Naive thymus-derived CD4-positive, alpha-beta T cell (primary cell): ENCODE results near the gene KCNK15. TPM values are rescaled to one million over a fixed set of nuclear protein-coding genes. Genes with fewer than 3 reads are reported as not detected.

Experiments
- ATAC-seq: fragments of 150-1000 bp; cut with Tn5 transposase; 2 replicates; pipeline ENCODE4 v1.10.0; 2021; ENCODE audit warnings: mild to moderate bottlenecking, moderate library complexity
- CTCF ChIA-PET: fragments of 350-600 bp; sonication (Branson Sonifier 250); formaldehyde crosslinking; loops from one replicate; lab custom pipeline; 2021; ENCODE audit warnings: antibody characterized with exemption; lab: Charles Lee
- POLR2A ChIA-PET: fragments of 350-600 bp; sonication (Branson Sonifier 250); formaldehyde crosslinking; loops from one replicate; lab custom pipeline; 2021; ENCODE audit warnings: antibody characterized with exemption, inconsistent platforms; lab: Charles Lee
- DNase-seq, 9 donors: peaks; one replicate each; pipeline versions ENCODE4 v3.0.0 to v3.0.0-alpha.2; 2020 to 2022; ENCODE audit warnings: mixed read lengths in 1 of 9
- H3K27ac ChIP-seq: one replicate; pipeline ENCODE4 v1.7.0; 2013; ENCODE audit warnings: mild to moderate bottlenecking, low read depth, low read length, moderate library complexity
- H3K27me3 ChIP-seq, 2 donors: one replicate each; pipeline ENCODE4 v1.7.0; 2013; ENCODE audit warnings: low read length in 2 of 2, mild to moderate bottlenecking in 2 of 2, moderate library complexity in 2 of 2; ENCODE audit not compliant: control insufficient read depth in 2 of 2, insufficient read depth in 2 of 2
- H3K36me3 ChIP-seq, 3 experiments: 1 replicate in 2 of 3; 2 replicates in 1 of 3; pipeline ENCODE4 v1.7.0; 2013; ENCODE audit warnings: low read length in 3 of 3, mild to moderate bottlenecking in 3 of 3, moderate library complexity in 1 of 3; ENCODE audit not compliant: insufficient read depth in 3 of 3, control insufficient read depth in 2 of 3
- H3K4me1 ChIP-seq, 2 donors: one replicate each; pipeline ENCODE4 v1.7.0; 2013; ENCODE audit warnings: low read length in 2 of 2, mild to moderate bottlenecking in 2 of 2, moderate library complexity in 1 of 2; ENCODE audit not compliant: control insufficient read depth in 2 of 2, insufficient read depth in 2 of 2
- H3K4me3 ChIP-seq: 2 replicates; pipeline ENCODE4 v1.7.0; 2013; ENCODE audit warnings: mild to moderate bottlenecking, low read length
- H3K9me3 ChIP-seq, 3 experiments: 1 replicate in 2 of 3; 2 replicates in 1 of 3; pipeline ENCODE4 v1.7.0; 2013; ENCODE audit warnings: low read length in 3 of 3; ENCODE audit not compliant: control insufficient read depth in 2 of 3
- H3K27ac Mint-ChIP-seq, 9 donors: one replicate each; pipeline ENCODE4 v1.8.0; 2020 to 2022; ENCODE audit warnings: mixed read lengths in 9 of 9, mild to moderate bottlenecking in 8 of 9, moderate library complexity in 5 of 9, inconsistent platforms in 2 of 9
- H3K27me3 Mint-ChIP-seq, 5 donors: one replicate each; pipeline ENCODE4 v1.8.0; 2021 to 2022; ENCODE audit warnings: mixed read lengths in 5 of 5, mild to moderate bottlenecking in 1 of 5
- H3K36me3 Mint-ChIP-seq, 5 donors: one replicate each; pipeline ENCODE4 v1.8.0; 2020 to 2022; ENCODE audit warnings: mixed read lengths in 5 of 5, mild to moderate bottlenecking in 3 of 5, inconsistent platforms in 1 of 5
- H3K4me1 Mint-ChIP-seq, 7 donors: one replicate each; pipeline ENCODE4 v1.8.0; 2020 to 2022; ENCODE audit warnings: mixed read lengths in 7 of 7, mild to moderate bottlenecking in 3 of 7, inconsistent platforms in 1 of 7
- H3K4me3 Mint-ChIP-seq, 10 donors: one replicate each; pipeline ENCODE4 v1.8.0; 2020 to 2022; ENCODE audit warnings: mild to moderate bottlenecking in 10 of 10, mixed read lengths in 10 of 10, moderate library complexity in 6 of 10, inconsistent platforms in 2 of 10
- H3K9me3 Mint-ChIP-seq, 11 donors: one replicate each; pipeline ENCODE4 v1.8.0; 2020 to 2022; ENCODE audit warnings: mixed read lengths in 11 of 11, mild to moderate bottlenecking in 4 of 11, inconsistent platforms in 1 of 11, moderate library complexity in 1 of 11
- intact Hi-C, 2 donors: fragments of 100-400 bp; cut with micrococcal nuclease; formaldehyde crosslinking; loops; one replicate each; pipeline ENCODE4 v1.15.1; 2023
- polyA plus RNA-seq, 2 donors: library from polyadenylated mRNA; unstranded; fragments of 300-500 nt; fragmentation: Illumina TruSeq; gene quantifications; one replicate each; pipeline ENCODE4 v1.2.3, GENCODE V29; 2021
- total RNA-seq, 6 experiments: library from RNA in 5 of 6; stranded (reverse) in 5 of 6; gene quantifications; 1 replicate in 5 of 6; 2 replicates in 1 of 6; pipeline ENCODE4 v1.2.3 and lab custom pipeline; 2021 to 2026

Gene KCNK15
- total and polyA plus RNA-seq, 7 experiments from 2014 or later = 0.19 TPM; not detected in 6

DNA sequence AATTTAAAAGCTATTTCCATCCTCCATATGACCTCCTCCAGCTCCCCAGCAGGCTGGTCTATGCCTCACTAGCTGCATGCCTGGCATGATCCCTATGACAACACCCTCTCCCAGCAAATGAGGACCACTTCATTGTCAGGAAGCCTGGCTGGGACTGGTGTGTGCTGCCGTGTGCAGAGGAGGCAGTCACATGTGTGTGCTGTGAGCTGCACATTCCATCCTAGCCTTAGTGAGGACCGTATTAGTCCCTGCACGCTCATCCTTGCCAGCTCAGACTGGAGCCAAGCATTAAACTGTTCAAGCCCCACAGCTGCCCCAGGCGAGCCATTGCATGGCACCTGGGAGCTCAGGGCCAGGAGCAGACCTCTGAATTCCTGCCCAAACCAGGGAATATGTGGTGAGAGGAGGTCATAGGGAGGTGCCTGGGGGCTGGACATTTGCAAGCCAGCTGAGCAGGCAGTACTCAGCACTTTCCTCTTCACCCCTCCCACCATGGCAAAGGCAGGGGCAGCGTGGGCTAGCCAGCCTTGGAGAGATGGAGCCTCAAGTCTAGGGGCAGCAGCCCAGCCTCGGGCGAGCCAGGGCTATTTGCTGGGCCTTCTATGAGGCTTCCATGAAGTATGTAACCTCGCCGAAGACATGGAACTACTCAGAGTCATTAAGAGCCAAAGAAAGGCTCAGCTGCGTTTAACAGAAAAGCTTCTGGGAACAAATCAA, 39.2 kb upstream of the KCNK15 start:
- intact Hi-C loops = no loop called here
- no peak for DNase-seq
- H3K9me3 ChIP-seq = no peaks in the 10 kb centered on the region
- no peaks in the 10 kb centered on the region for H3K36me3 Mint-ChIP-seq
- peaks cover 0 to 3% of the 10 kb centered on the region in 2 donors for H3K27me3 ChIP-seq
- no peaks in the 10 kb centered on the region for H3K4me1 Mint-ChIP-seq
- H3K4me1 ChIP-seq = no peaks in the 10 kb centered on the region
- H3K27me3 Mint-ChIP-seq = peaks cover 0 to 2% (median 0%) of the 10 kb centered on the region in 5 donors
- H3K36me3 ChIP-seq = no peaks in the 10 kb centered on the region
- H3K9me3 Mint-ChIP-seq = no peaks in the 10 kb centered on the region
- no peak overlapping the region for H3K27ac ChIP-seq
- no peak overlapping the region for H3K27ac Mint-ChIP-seq
- CTCF ChIA-PET = interaction anchor here (0.6 kb wide), 1 partner anchor 15 kb away, joined by 4 read pairs; no protein-coding TSS in a partner anchor
- POLR2A ChIA-PET = no interaction called here
- H3K4me3 Mint-ChIP-seq = no peak overlapping the region
- ATAC-seq = no peak
- no peak overlapping the region for H3K4me3 ChIP-seq

DNA sequence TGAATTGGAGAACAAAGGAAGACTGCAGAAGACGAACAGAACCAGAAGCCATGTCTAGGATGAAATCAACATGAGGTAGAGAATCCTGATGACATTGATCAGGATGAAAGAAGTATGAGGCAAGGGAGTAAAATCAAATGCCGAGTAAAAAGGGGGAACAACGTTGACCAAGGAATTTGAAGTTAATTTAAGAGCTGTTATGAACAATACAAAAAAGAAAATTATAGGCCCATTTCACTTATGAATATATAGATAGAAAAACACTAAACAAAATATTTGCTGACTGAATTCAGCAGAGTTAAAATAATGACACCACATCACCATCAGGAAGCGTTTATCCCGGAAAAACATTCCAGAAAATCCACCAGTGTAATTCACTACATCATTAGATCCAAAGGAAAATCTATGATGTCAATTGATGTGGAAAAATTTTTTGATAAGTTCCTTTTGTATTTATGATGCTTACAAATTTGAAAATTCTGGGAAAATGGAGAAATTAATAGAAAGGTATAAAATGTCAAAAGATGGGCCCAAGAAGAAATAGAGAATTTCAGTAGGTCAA, 38.6 kb upstream of the KCNK15 start:
- Histone ChIP-seq H3K27me3 (peaks cover 0 to 3% of the 10 kb centered on the region in 2 donors), H3K4me3 (no peak overlapping the region), H3K27ac (no peak overlapping the region), H3K9me3 (no peaks in the 10 kb centered on the region), H3K4me1 (no peaks in the 10 kb centered on the region), H3K36me3 (no peaks in the 10 kb centered on the region)
- no peak for DNase-seq
- H3K27ac Mint-ChIP-seq = no peak overlapping the region
- intact Hi-C loops = no loop called here
- H3K27me3 Mint-ChIP-seq = peaks cover 0 to 5% (median 0%) of the 10 kb centered on the region in 5 donors
- H3K4me3 Mint-ChIP-seq = no peak overlapping the region
- no peaks in the 10 kb centered on the region for H3K4me1 Mint-ChIP-seq
- POLR2A ChIA-PET = no interaction called here
- H3K36me3 Mint-ChIP-seq = no peaks in the 10 kb centered on the region
- H3K9me3 Mint-ChIP-seq = no peaks in the 10 kb centered on the region
- ATAC-seq = no peak
- CTCF ChIA-PET = interaction anchor here (0.6 kb wide), 1 partner anchor 15 kb away, joined by 4 read pairs; no protein-coding TSS in a partner anchor

DNA sequence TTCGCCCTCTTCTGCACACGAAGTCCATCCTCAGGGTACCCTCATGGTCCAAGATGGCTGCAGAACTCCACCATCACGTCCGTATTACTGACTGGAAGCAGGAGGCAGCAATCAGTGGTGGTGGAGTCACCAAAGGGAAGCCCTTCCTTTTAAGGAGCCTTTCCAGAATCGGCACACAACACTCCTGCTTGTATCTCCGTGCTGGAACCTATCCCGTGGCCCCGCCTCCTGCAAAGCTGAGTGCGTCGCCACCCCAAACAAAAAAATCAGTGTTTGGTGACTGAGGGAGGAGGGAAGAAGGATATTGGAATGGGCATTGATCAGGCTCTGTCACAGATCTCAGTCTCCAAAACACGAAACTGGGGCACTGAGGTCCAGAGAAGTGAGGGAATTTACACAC, 36.3 kb upstream of the KCNK15 start:
- Histone ChIP-seq H3K27ac (no peak overlapping the region), H3K27me3 (no peaks in the 10 kb centered on the region), H3K4me3 (no peak overlapping the region), H3K36me3 (no peaks in the 10 kb centered on the region), H3K9me3 (no peaks in the 10 kb centered on the region), H3K4me1 (no peaks in the 10 kb centered on the region)
- no peaks in the 10 kb centered on the region for H3K36me3 Mint-ChIP-seq
- intact Hi-C loops = no loop called here
- CTCF ChIA-PET = no interaction called here
- H3K4me1 Mint-ChIP-seq = no peaks in the 10 kb centered on the region
- ATAC-seq = no peak
- H3K9me3 Mint-ChIP-seq = no peaks in the 10 kb centered on the region
- H3K4me3 Mint-ChIP-seq = no peak overlapping the region
- no peak overlapping the region for H3K27ac Mint-ChIP-seq
- no peak for DNase-seq
- peaks cover 0 to 10% (median 0%) of the 10 kb centered on the region in 5 donors for H3K27me3 Mint-ChIP-seq
- POLR2A ChIA-PET = interaction anchor here (0.6 kb wide), 1 partner anchor 32 kb away, joined by 3 read pairs; no protein-coding TSS in a partner anchor

DNA sequence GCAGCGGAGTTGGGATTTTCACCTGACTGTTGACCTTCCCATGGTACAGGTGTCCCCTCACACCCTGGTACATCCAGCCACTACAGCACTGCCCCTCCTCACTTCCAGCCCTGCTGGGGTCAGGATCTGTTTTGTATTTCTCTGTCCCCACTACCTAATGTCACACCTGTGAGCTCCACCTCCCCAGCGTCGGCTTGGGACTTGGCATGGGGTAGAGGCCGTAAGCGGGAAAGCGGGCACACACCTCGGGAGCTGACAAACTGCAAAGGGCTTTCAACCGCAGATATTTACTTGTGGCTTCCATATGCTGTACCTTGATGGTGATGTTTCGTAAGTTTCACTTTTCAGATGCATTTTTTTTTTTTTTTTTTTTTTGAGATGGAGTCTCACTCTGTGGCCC, 35.9 kb upstream of the KCNK15 start:
- Mint-ChIP-seq H3K27me3 (peaks cover 0 to 10% (median 0%) of the 10 kb centered on the region in 5 donors), H3K27ac (no peak overlapping the region), H3K36me3 (no peaks in the 10 kb centered on the region), H3K4me1 (no peaks in the 10 kb centered on the region), H3K4me3 (no peak overlapping the region), H3K9me3 (no peaks in the 10 kb centered on the region)
- Histone ChIP-seq H3K9me3 (no peaks in the 10 kb centered on the region), H3K4me1 (no peaks in the 10 kb centered on the region), H3K27me3 (no peaks in the 10 kb centered on the region), H3K27ac (no peak overlapping the region), H3K4me3 (no peak overlapping the region), H3K36me3 (no peaks in the 10 kb centered on the region)
- ATAC-seq = no peak
- ChIA-PET POLR2A (no interaction called here), CTCF (no interaction called here)
- no peak for DNase-seq
- intact Hi-C loops = no loop called here

DNA sequence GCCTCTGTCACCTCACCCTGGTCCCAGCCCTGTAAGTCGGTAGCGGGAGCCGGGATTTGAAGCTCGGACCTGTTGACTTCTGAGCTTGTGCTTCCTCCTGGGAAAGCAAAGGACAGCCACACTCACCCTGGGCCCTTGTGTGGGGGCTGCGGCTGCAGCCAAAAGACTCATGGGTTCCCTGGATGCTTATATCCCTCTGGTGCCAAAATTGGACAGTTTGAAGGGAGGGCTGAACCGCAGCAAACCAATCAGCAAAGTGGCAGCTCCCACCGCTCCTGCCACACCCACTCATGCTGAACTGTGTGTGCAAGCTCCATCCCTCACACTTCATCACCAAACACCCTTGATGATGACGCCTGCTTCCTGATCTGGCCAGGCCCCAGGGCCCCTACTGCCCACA, 34.4 kb upstream of the KCNK15 start:
- H3K36me3 ChIP-seq = no peaks in the 10 kb centered on the region
- no peaks in the 10 kb centered on the region for H3K36me3 Mint-ChIP-seq
- peaks cover 0 to 10% (median 0%) of the 10 kb centered on the region in 5 donors for H3K27me3 Mint-ChIP-seq
- intact Hi-C loops = no loop called here
- H3K27ac Mint-ChIP-seq = peak overlapping the region in 1 of 9 donors; percentile 67
- H3K9me3 Mint-ChIP-seq = no peaks in the 10 kb centered on the region
- no peaks in the 10 kb centered on the region for H3K9me3 ChIP-seq
- H3K4me3 ChIP-seq = no peak overlapping the region
- no peaks in the 10 kb centered on the region for H3K4me1 Mint-ChIP-seq
- DNase-seq (no peak), ATAC-seq (no peak)
- no peaks in the 10 kb centered on the region for H3K27me3 ChIP-seq
- ChIA-PET CTCF (no interaction called here), POLR2A (no interaction called here)
- no peaks in the 10 kb centered on the region for H3K4me1 ChIP-seq
- H3K4me3 Mint-ChIP-seq = no peak overlapping the region
- no peak overlapping the region for H3K27ac ChIP-seq

DNA sequence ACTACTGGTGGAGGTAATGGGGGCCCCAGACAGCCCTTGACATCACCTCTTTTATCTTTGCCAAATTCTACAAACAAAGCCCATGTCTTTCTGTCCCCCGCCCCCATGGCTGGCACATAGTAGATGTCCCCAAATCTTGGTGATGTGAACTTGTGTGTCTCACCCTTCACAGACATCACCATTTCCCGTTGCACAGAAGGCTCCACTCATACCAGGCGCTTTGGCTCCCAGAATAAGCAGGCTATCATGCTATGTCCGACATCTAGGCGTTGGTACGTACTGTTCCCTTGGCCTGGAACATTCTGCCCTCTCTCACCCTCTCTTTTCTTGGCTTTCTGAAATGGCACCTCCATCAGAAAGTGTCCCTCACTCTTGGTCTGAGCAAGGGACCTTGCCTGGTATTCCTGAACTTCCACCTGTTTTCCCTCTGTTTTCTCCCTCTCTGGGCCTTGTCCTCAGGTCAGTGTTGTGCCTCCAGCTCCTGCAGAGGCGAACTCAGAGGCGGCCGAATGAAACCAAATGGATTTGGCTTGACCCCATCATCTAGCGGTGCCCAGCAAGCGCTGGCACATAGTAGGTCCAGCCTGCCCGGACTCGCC, 31.5 kb upstream of the KCNK15 start:
- ATAC-seq (no peak), DNase-seq (no peak)
- Histone ChIP-seq H3K4me3 (no peak overlapping the region), H3K27ac (no peak overlapping the region), H3K9me3 (no peaks in the 10 kb centered on the region), H3K4me1 (no peaks in the 10 kb centered on the region), H3K27me3 (no peaks in the 10 kb centered on the region), H3K36me3 (no peaks in the 10 kb centered on the region)
- H3K9me3 Mint-ChIP-seq = no peaks in the 10 kb centered on the region
- peaks cover 0 to 10% (median 0%) of the 10 kb centered on the region in 5 donors for H3K27me3 Mint-ChIP-seq
- H3K27ac Mint-ChIP-seq = peak overlapping the region in 1 of 9 donors; percentile 3
- H3K4me3 Mint-ChIP-seq = no peak overlapping the region
- ChIA-PET CTCF (interaction anchor here (0.5 kb wide), 1 partner anchor 22 kb away, joined by 4 read pairs; no protein-coding TSS in a partner anchor), POLR2A (no interaction called here)
- intact Hi-C loops = no loop called here
- no peaks in the 10 kb centered on the region for H3K4me1 Mint-ChIP-seq
- no peaks in the 10 kb centered on the region for H3K36me3 Mint-ChIP-seq
